Neuronal stem cell (in vitro differentiated cells): ENCODE data around the gene BCO2.

Experiments used
- DNase-seq: peaks from one replicate; pipeline ENCODE4 v3.0.0-alpha.2; 2013; ENCODE audit warnings: low spot score
- H2AFZ ChIP-seq: one replicate; pipeline ENCODE4 v1.6.1; 2013; ENCODE audit warnings: mild to moderate bottlenecking, low read length, inconsistent platforms
- H2AK5ac ChIP-seq: 2 replicates; pipeline ENCODE4 v1.6.1; 2013; ENCODE audit warnings: low read depth, mild to moderate bottlenecking, inconsistent platforms, low read length, moderate library complexity, mixed read lengths
- H2BK120ac ChIP-seq: 2 replicates; pipeline ENCODE4 v1.6.1; 2013; ENCODE audit warnings: low read depth, mild to moderate bottlenecking, inconsistent platforms, low read length, moderate library complexity, mixed read lengths
- H2BK12ac ChIP-seq: one replicate; pipeline ENCODE4 v1.6.1; 2013; ENCODE audit warnings: low read length, inconsistent platforms
- H2BK15ac ChIP-seq: 2 replicates; pipeline ENCODE4 v1.6.1; 2013; ENCODE audit warnings: mild to moderate bottlenecking, low read length, inconsistent platforms, mixed read lengths
- H2BK5ac ChIP-seq: one replicate; pipeline ENCODE4 v1.6.1; 2013; ENCODE audit warnings: inconsistent platforms, mild to moderate bottlenecking, low read length, moderate library complexity
- H3K14ac ChIP-seq: one replicate; pipeline ENCODE4 v1.6.1; 2013; ENCODE audit warnings: low read length, inconsistent platforms
- H3K18ac ChIP-seq: 2 replicates; pipeline ENCODE4 v1.6.1; 2013; ENCODE audit warnings: low read length, inconsistent platforms
- H3K23ac ChIP-seq: 2 replicates; pipeline ENCODE4 v1.6.1; 2013; ENCODE audit warnings: low read depth, mild to moderate bottlenecking, mixed read lengths, low read length, inconsistent platforms; ENCODE audit not compliant: poor library complexity
- H3K27ac ChIP-seq: replicated peaks from 3 replicates; pipeline ENCODE4 v1.5.1; 2013; ENCODE audit warnings: low read length, inconsistent platforms
- H3K27me3 ChIP-seq, 3 experiments: 2 replicates each; pipeline ENCODE4 v1.6.1; 2013; ENCODE audit warnings: low read length in 3 of 3, mild to moderate bottlenecking in 2 of 3, inconsistent platforms in 1 of 3, low read depth in 1 of 3, mixed read lengths in 1 of 3, moderate library complexity in 1 of 3; ENCODE audit not compliant: control insufficient read depth in 3 of 3, insufficient read depth in 3 of 3
- H3K36me3 ChIP-seq, 2 donors: replicated peaks in 1 of 2; 2 replicates each; pipeline ENCODE4 v1.6.1; 2013; ENCODE audit warnings: low read length in 2 of 2; ENCODE audit not compliant: control insufficient read depth in 2 of 2, insufficient read depth in 2 of 2
- H3K4ac ChIP-seq: 2 replicates; pipeline ENCODE4 v1.6.1; 2013; ENCODE audit warnings: inconsistent platforms, mild to moderate bottlenecking, low read length, moderate library complexity
- H3K4me1 ChIP-seq, 2 donors: 1 replicate in 1 of 2; 2 replicates in 1 of 2; pipeline ENCODE4 v1.6.1; 2013; ENCODE audit warnings: low read length in 2 of 2, low read depth in 1 of 2; ENCODE audit not compliant: control insufficient read depth in 2 of 2, insufficient read depth in 1 of 2
- H3K4me2 ChIP-seq: one replicate; pipeline ENCODE4 v1.6.1; 2013; ENCODE audit warnings: mild to moderate bottlenecking, low read length, inconsistent platforms; ENCODE audit not compliant: insufficient read depth, poor library complexity, severe bottlenecking
- H3K4me3 ChIP-seq, 2 donors: 2 replicates each; pipeline ENCODE4 v1.5.1; 2013; ENCODE audit warnings: low read length in 2 of 2, mild to moderate bottlenecking in 2 of 2, inconsistent platforms in 1 of 2, moderate library complexity in 1 of 2
- H3K79me1 ChIP-seq: one replicate; pipeline ENCODE4 v1.6.1; 2013; ENCODE audit warnings: low read depth, mild to moderate bottlenecking, inconsistent platforms, low read length, moderate library complexity
- H3K9ac ChIP-seq: one replicate; pipeline ENCODE4 v1.6.1; 2013; ENCODE audit warnings: mild to moderate bottlenecking, low read depth, low read length, inconsistent platforms; ENCODE audit not compliant: poor library complexity
- H3K9me3 ChIP-seq, 2 donors: replicated peaks in 1 of 2; 2 replicates each; pipeline versions ENCODE3 to v1.6.1; 2013; ENCODE audit warnings: low read length in 2 of 2, mild to moderate bottlenecking in 2 of 2, inconsistent platforms in 1 of 2, low read depth in 1 of 2, mixed read lengths in 1 of 2, moderate library complexity in 1 of 2; ENCODE audit not compliant: control insufficient read depth in 2 of 2, insufficient read depth in 1 of 2
- H4K8ac ChIP-seq: one replicate; pipeline ENCODE4 v1.6.1; 2013; ENCODE audit warnings: low read depth, mild to moderate bottlenecking, inconsistent platforms, low read length, moderate library complexity
- H4K91ac ChIP-seq: one replicate; pipeline ENCODE4 v1.6.1; 2013; ENCODE audit warnings: low read length, low read depth, mild to moderate bottlenecking, inconsistent platforms; ENCODE audit not compliant: poor library complexity
- WGBS, 2 donors: extraction: QIAGEN DNeasy Blood & Tissue Kit; methylation state at CpG; one replicate each; pipeline ENCODE4 v1.1.7; 2013; ENCODE audit warnings: missing lambda C conversion rate in 2 of 2, mixed read lengths in 1 of 2; ENCODE audit not compliant: insufficient read length in 2 of 2, insufficient replicate concordance in 1 of 2; ENCODE audit errors: extremely low coverage in 2 of 2; 5-methylcytosine and 5-hydroxymethylcytosine counted together

BCO2 gene

DNA sequence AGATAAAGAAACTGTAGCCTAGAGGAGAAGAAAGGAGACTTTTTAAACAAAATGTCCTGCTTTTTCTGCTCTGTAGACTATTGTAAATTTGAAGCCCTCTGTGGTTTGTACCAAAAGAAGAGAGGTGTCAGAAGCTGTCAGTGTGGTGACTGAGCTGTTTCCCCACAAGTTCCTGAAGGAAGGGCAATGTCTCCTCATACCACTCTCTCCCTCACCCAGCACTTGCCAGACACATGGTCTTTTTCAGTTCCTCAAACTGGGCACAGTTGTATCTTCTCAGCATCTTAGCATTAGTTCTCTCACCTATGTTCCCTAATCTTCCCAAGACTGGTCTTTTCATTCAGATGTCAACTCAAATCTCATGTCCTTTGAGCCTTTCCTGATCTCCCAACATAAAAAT is 4.3 kb downstream of the BCO2 start:
- Histone ChIP-seq H3K79me1 (no peaks in the 10 kb centered on the region), H2AK5ac (no peak overlapping the region), H3K36me3 (no peaks in the 10 kb centered on the region), H3K23ac (no peak overlapping the region), H3K4me1 (peaks cover 3 to 4% of the 10 kb centered on the region in 2 donors), H2BK5ac (no peak overlapping the region), H3K18ac (no peak overlapping the region), H3K9ac (no peak overlapping the region), H2AFZ (no peak overlapping the region), H2BK12ac (no peak overlapping the region), H3K14ac (no peak overlapping the region), H2BK15ac (no peak overlapping the region), H4K91ac (no peak overlapping the region), H3K27me3 (peaks cover 0 to 9% (median 0%) of the 10 kb centered on the region in 3 experiments), H3K27ac (no peak overlapping the region), H3K4ac (no peak overlapping the region), H4K8ac (no peak overlapping the region), H3K9me3 (no peaks in the 10 kb centered on the region), H3K4me2 (no peak overlapping the region), H3K4me3 (no peak overlapping the region), H2BK120ac (no peak overlapping the region)
- DNase-seq: no peak

DNA sequence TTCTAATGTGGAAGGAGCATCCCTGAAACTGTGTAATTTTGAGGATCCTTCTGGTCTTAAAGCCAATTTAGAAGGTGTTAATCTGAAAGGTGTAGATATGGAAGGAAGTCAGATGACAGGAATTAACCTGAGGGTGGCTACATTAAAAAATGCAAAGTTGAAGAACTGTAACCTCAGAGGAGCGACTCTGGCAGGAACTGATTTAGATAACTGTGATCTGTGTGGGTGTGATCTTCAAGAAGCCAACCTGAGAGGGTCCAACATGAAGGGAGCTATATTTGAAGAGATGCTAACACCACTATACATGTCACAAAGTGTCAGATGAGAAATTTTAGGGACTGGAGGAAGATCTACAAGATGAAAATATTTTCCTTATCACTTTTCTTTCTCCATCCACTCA is 7.6 kb downstream of the BCO2 start:
- no peak overlapping the region for H4K91ac ChIP-seq
- H2BK12ac ChIP-seq: no peak overlapping the region
- H3K27me3 ChIP-seq: peaks cover 0 to 6% (median 0%) of the 10 kb centered on the region in 3 experiments
- H2BK5ac ChIP-seq: no peak overlapping the region
- H3K4me2 ChIP-seq: no peak overlapping the region
- no peak overlapping the region for H3K9ac ChIP-seq
- no peak overlapping the region for H3K27ac ChIP-seq
- H2AK5ac ChIP-seq: no peak overlapping the region
- H3K14ac ChIP-seq: no peak overlapping the region
- no peaks in the 10 kb centered on the region for H3K79me1 ChIP-seq
- H3K9me3 ChIP-seq: no peaks in the 10 kb centered on the region
- no peak overlapping the region for H2BK120ac ChIP-seq
- no CpG with 5 or more reads among the region's 1 CpG for WGBS, 2 donors
- no peaks in the 10 kb centered on the region for H3K4me1 ChIP-seq
- H2AFZ ChIP-seq: no peak overlapping the region
- no peak overlapping the region for H4K8ac ChIP-seq
- H3K4ac ChIP-seq: no peak overlapping the region
- H2BK15ac ChIP-seq: no peak overlapping the region
- no peak overlapping the region for H3K23ac ChIP-seq
- no peaks in the 10 kb centered on the region for H3K36me3 ChIP-seq
- H3K18ac ChIP-seq: no peak overlapping the region
- DNase-seq: no peak
- no peak overlapping the region for H3K4me3 ChIP-seq

DNA sequence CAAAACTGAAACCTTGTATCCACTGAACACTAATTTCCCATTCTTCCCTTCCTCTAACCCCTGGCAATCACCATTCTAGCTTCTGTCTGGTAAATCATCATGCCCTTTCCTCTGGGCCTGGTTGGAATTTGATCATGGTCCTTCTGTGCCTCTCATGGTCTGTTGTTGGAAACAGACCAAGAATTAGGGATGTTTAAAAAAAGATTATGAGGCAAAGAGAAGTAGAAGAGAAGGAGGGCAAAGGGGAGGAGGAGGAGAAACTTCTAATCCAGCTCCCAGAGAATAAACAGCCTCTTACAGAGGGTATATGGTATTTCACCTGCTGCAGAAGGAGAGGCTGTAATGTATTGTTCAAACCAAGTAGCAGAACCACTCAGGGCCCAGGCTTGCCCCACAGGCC is 10.6 kb downstream of the BCO2 start:
- Histone ChIP-seq H3K36me3 (no peaks in the 10 kb centered on the region), H2BK120ac (no peak overlapping the region), H3K4me2 (no peak overlapping the region), H3K18ac (no peak overlapping the region), H4K91ac (no peak overlapping the region), H3K14ac (no peak overlapping the region), H3K23ac (no peak overlapping the region), H3K9me3 (no peaks in the 10 kb centered on the region), H3K4me3 (no peak overlapping the region), H3K4ac (no peak overlapping the region), H3K9ac (no peak overlapping the region), H3K27ac (no peak overlapping the region), H3K27me3 (no peaks in the 10 kb centered on the region), H3K4me1 (no peaks in the 10 kb centered on the region), H2BK5ac (no peak overlapping the region), H2AFZ (no peak overlapping the region), H2BK15ac (no peak overlapping the region), H3K79me1 (no peaks in the 10 kb centered on the region), H4K8ac (no peak overlapping the region), H2BK12ac (no peak overlapping the region), H2AK5ac (no peak overlapping the region)
- no peak for DNase-seq

DNA sequence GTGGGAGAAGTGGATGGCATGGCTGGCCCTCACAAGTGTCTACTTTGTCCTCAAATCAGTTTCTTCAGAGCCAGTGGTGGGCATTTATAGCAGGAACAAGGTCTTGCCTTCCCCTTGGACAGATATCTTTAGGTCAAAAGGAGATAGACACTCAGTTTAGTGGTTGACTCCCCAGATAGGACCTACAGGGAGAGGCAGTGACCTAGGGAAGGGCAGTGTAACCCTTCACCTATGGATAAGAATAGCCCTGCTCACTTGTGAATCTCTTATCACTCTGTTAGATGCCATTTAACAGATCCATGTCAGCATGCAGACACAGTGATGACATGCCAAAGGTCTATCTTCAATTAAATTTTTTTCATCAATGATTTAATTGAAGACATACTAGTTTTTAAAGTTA is 11.0 kb downstream of the BCO2 start:
- Histone ChIP-seq H3K79me1 (no peaks in the 10 kb centered on the region), H3K23ac (no peak overlapping the region), H2BK120ac (no peak overlapping the region), H2AK5ac (no peak overlapping the region), H3K4me3 (no peak overlapping the region), H3K18ac (no peak overlapping the region), H3K27ac (no peak overlapping the region), H3K9ac (no peak overlapping the region), H2BK15ac (no peak overlapping the region), H4K8ac (no peak overlapping the region), H3K14ac (no peak overlapping the region), H2BK5ac (no peak overlapping the region), H3K9me3 (no peaks in the 10 kb centered on the region), H3K36me3 (no peaks in the 10 kb centered on the region), H4K91ac (no peak overlapping the region), H3K27me3 (no peaks in the 10 kb centered on the region), H3K4ac (no peak overlapping the region), H2AFZ (no peak overlapping the region), H3K4me1 (no peaks in the 10 kb centered on the region), H3K4me2 (no peak overlapping the region), H2BK12ac (no peak overlapping the region)
- no peak for DNase-seq
